Activated naive CD8-positive, alpha-beta T cell treated with anti-CD3 and anti-CD28 coated beads, Interleukin-2, amount 50 U/mL, for 16 hours (primary cell): ENCODE data around the gene SPAG4.

ENCODE experiments used
- DNase-seq: peaks from one replicate; pipeline ENCODE4 v3.0.0-alpha.2; 2020; ENCODE audit warnings: low read depth, low spot score

Gene SPAG4

DNA sequence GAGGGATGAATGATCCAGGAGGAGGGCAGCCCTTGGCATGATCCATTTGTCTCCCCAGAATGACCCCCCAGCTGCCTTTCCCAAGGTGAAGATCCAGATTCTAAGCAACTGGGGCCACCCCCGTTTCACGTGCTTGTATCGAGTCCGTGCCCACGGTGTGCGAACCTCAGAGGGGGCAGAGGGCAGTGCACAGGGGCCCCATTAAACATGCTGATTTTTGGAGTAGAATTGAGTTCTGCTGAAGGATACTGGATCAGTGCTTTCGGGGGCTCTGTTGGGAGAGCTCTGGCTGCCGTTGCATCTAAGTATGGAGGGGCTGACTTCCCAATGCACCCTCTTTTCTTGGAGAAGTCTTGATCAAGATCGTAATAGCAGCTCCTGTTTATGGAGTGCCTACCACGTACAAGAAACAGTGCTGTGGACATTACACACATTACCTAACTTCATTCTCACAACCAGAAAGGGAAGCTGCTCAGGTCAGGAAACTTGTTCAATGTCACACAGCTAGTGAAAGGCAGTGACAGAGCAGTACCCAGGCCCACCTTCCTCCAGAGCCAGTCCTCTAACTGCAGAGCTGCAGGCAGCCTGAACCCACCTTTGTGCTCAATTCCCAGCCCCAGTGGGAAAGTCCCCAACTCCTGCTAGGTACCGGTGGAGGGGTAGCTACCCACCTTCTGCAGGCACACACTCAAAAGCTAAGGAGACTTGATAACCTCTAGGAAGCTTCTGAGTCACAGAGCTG lies 5.4 kb downstream of the SPAG4 start:
- DNase-seq: no peak

DNA sequence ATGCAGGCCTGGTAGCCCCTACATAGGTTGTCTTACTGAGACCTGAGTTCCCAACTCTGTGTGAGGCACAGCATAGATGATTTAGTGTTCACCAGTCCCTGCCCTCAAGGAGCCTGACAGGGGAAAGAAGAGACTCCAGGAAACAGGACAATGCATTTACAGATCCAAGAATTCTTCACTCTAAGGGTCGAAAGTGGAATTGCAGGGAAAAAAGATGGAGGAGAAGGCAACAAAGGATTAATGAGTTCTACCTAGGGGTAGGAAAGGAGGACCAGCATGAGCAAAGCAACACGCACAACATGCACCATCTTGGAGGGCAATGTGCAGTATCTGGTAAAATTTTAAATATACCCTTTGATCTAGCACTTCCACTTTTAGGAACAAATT lies 5.9 kb downstream of the SPAG4 start:
- no peak for DNase-seq

DNA sequence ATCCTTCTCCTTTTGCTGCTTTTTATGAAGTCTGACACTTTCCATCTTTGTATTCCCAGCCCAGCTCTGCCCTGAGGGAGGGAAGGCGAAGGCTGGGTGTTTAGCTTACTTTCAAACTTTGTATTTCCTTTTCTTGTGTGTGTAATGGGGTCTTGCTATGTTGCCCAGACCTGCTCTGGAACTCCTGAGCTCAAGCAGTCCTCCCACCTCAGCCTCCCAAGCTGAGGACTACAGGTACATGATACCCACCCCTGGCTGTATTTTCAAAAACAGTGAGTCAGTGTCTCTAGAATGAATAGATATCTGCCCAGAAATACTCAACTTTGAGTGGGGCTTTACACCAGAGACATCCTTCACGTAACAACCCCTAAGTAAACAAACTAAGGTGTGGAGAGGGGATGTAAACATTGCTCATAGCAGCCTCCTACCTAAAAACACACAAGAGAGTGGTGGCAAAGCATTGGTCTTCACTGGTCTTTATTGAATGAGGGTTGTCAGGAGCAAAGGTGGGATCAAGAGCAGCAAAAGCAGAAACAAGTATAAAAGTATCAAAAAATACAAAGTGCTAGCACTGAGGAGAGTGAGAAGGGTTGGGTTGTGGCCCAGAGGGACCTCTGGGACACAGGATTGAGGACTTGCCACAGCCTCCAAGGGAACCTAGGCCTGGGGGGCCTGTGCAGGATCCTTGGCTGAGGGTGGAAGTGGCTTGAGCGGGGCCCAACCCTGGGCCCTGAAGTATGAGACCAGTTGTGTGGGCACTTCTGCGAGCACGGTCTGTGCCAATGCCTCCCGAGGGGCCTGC lies 10.2 kb downstream of the SPAG4 start:
- DNase-seq: no peak

DNA sequence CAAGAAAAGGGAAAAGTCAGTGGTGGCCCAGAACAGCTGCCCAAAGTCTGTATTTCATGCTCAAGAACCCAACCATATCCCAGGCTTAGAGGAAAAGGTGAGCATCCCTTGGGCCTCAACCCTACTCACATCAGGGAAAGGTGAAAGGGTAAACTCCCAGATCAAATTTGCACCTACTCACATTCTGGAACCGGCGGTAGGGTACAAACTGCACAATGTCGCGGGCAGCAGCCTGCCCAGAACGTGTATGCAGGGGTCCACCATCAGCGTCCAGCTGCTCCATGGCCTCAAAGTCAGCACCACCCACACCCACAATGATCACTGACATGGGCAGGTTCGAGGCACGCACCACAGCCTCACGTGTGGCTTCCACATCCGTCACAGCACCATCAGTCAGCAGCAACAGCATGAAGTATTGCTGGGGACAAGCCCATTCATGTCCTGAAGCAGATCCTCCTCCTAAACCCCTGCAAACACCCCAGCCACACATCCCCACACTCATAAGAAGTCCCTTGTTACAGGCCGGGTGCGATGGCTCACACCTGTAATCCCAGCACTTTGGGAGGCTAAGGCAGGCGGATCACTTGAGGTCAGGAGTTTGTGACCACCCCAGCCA lies 10.9 kb downstream of the SPAG4 start:
- DNase-seq: no peak

DNA sequence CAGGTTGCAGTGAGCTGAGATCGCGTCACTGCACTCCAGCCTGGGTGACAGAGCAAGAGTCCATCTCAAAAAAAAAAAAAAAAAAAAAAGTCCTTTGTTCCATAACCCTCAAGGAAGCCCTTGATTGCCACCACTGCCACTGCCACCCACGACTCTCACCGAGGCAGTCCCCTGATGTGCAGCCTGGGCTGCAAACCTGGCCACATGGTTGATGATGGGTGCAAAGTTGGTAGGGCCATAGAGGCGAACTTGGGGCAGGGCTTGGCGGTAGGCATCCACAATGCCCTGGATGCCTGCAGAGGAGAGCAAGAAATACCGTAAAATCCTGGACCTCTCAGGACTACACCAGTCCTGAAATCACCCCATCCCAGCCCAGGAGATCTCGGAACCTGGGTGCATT lies 11.5 kb downstream of the SPAG4 start:
- DNase-seq: no peak

DNA sequence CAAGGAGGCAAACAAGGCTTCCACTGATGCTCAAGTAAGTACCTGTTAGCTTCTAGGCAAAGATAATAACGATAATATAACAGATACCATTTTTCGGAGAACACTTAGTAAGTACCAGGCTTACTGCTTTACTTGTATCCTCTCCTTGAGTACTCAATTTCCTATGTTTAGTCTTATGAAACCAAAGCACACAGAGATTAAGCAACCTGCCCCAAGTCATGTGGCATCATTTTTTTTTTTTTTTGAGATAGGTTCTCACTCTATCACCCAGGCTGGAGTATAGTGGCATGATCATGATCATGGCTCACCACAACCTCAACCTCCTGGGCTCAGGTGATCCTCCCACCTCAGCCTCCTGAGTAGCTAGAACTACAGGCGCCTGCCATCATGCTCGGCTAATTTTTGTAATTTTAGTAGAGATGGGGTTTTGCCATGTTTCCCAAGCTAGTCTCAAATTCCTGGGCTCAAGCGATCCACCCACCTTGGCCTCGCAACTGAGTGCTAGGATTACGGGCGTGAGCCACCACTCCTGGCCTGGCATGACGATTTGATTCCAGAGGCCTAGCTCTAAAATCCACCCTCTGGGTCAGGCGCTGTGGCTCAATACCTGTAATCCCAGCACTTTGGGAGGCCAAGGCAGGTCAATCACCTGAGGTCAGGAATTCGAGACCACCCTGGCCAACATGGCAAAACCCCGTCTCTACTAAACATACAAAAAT lies 14.0 kb downstream of the SPAG4 start:
- no peak for DNase-seq

DNA sequence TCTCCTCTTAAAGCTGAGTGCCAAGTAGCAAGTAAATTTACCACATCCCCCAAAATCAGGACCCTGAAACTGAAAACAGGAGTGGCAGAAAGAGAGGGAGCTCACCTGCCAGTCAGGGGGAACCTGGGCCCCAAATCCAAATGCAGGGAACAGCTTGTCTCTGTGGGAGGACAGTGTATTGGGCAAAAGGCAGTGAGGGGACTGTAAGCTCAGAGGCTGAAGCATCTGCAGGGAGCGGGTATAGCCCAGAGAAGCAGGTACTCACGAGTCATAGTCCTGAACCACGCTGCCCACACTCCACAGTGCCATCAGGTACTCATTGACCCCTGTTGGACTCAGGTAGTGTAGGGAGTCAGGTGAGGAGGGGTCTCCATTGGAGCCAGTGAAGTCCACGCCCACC lies 15.0 kb downstream of the SPAG4 start:
- no peak for DNase-seq

DNA sequence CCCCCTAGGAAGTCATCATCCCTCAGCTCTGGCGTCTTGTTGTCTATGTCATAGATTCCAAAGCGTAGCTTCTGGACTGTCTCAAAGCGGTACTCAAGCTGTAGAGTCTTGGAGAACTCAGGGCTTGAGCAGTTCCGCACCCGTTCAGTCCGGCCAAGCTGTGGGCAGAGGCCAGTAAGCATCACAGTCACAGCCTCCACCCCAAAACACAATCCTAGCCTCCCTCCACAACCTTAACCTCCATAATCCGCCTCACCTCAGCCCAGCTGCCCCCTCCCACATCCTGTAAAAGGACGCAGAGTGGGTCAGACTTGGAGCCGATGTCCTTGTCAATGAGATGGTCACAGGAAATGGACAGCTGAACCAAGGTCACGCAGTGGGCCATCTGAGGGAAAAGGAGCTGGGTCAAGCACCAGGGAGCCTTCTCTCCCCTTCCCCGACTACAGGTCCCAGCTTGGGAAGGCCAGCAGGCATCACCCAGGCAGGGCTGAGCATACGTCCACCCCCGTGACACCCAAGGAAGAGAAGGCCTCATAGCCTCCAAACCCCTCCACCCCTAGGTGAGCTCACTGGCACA lies 17.0 kb downstream of the SPAG4 start:
- DNase-seq: no peak

DNA sequence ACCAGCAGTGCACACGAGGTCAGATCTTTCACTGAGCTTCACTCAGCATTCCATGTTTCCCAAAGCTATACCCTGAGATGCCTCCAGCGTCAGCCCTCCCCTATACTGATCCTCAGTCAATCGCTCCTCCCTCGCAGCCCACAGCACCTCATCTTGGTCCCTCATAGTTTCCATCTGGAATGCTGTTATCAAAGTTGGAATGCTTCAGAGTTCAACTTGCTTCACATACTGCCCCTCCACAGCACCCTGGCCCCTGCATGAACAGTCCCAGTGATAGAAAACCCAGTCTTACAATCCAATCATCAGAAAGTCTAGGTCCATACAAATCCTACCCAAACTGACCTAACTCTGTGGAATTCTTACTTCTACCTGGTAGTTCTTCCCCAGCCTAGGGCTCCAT lies 20.0 kb downstream of the SPAG4 start:
- no peak for DNase-seq

DNA sequence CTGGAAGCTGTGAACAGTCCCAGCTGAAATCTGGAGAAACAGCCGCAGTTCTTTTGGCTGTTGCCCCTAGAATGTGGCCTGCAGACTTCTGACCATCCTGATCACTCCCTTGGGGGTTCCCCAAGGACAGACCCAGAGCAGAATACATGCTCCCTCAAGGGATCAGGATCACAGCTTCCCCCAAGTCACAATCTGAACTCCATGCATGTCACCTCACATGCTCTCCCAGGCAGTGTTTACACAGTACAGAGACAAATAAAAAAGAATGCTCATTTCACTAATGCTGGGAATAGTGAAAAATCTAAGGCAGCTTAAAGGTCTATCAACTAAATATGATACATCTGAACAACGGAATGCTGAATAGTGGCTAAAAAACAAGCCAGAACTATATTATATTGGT lies 20.5 kb downstream of the SPAG4 start:
- no peak for DNase-seq

DNA sequence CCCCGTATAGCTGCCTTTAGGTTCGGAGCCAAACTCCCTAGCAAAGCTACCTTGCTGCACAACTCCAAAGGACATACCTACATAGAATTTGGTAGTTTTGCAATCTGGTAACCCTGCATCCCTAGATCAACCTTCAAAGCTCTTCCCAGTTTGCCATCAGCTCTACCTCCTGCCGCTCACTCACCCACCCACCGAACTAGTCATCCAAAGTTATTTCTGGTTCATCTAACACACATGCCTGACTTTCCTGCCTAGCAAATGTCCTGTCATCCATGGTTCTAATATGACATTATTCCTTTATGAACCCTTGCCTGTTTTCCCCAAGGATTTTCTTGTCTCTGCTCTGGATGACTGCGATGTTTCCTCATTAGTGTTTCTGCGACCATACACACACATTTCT lies 21.6 kb downstream of the SPAG4 start:
- DNase-seq: no peak

DNA sequence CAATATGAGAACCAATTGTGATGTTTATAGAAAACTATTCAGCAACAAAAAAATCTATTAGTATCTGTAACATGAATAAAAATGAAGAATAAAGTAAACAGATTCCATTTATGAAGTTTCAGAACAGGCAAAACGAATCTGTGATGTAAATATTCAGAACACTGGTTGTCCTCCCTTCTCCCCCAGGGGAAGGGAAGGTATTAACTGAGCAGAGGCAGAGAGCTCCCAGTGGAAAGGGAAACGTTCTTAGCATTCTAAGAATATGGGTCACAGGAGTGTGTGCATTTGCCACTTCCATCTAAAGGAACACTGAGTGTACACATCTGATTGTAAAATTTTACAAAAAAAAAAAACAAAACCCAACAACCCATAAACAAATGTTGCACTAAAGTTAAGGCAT lies 23.1 kb downstream of the SPAG4 start:
- DNase-seq: no peak

DNA sequence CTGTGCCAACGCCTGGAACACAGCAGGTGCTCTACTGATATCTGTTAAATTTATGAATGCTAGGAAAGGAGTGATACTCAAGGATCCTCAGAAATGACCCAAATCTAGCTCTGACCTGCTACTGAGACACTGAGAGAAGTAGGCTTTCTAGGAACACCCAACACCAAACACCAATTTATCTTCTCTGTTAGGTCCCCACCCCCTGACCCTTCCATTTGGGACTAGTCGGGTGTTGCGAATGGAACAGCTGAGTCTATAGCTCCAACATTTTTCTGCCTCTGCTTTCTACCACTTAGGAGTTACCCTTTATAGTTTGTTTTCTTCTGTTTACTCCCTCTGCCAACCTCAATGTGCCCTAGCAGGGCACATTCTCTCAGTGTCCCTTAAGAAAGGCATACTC lies 25.1 kb downstream of the SPAG4 start:
- DNase-seq: no peak

DNA sequence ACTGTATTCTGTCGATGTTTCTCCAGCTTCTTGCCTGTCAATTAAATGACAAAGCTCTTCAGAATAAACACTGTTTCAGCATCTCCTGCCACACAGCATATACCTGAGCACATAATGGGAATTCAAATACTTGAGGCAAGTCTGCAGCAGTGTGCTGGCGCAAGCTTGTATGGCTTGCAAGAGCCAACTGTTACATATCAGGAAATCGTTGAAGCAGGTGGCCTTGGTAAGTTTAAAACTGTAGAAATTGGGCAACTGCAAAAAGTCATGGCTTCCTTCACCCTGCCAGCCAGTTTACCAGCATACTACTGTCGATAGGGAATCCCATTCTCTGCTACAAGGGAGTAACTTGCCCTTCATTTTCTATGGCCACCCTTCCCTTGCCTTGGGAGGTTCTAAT lies 26.1 kb downstream of the SPAG4 start:
- no peak for DNase-seq

DNA sequence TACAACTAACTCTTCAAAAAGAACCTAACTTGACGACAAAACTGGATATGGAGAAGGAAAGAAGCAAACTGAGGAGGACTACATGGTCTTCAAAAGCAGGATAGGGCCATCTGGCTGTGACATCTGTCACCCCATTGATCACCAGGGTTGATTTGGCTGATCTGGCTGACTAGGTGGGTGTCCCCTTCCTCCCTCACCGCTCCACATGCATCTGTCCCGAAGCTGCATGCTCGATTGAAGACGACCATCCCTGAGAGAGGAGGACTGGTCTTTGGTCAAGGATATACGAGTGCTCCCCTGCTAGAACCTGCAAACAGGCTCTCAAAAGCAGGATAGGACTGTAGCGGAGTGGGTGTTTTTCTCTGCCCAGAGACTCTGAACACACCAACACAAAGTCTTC lies 27.4 kb downstream of the SPAG4 start:
- no peak for DNase-seq

DNA sequence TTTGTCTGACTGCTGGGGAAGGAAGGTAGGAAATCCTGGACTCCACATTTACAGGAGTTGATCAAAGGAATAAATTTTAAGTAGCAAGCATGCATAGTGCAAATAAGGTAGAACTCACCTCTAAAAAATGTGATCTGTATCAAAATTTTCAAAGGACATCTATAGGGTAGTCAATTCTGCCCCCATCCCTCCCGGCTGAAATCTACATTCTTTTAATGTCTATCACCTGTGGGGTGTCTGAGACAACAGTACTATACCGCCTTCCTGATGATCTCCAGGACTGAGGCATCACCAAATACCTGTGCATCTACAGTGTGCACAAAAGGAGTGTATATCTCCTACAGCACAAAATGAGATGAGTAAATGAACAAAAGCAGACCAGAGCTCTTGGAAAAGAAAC lies 29.2 kb downstream of the SPAG4 start:
- DNase-seq: no peak

DNA sequence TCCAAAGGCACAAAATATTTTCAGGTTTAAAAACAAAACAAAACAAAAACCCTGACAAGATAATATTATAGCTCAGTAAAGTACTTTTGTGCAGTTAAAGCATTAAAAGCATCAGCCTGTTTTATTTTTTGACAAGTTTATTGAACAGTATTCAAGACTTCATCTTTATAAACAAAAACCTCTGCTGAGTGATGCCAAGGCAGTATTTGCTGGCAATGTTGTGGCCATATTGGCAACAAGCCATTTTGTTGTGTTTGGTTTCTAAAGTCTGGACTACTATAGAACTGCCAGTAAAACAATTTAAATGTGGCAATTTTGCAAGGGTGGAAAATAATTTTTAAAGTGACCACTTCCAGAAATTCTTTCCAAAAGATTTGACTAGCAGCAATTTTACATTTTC lies 33.2 kb downstream of the SPAG4 start:
- no peak for DNase-seq

DNA sequence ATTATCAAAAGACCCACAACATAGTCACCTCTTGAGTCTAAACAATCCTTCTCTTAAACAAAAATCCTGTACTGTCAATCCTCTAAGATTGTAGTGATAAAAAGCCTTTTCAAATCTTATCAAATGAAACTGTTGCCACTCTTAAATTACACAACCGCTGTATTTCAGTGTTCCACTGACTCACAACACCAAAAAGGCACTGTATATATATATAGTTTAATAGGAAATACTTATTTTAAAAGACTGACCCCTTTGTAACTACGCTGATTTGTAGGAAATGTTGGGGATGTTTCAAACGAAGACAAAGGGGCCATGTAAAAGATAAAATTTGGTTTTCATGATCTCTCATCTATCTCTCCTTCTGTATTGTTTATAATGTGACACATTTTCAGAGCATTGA lies 35.0 kb downstream of the SPAG4 start:
- DNase-seq: no peak

DNA sequence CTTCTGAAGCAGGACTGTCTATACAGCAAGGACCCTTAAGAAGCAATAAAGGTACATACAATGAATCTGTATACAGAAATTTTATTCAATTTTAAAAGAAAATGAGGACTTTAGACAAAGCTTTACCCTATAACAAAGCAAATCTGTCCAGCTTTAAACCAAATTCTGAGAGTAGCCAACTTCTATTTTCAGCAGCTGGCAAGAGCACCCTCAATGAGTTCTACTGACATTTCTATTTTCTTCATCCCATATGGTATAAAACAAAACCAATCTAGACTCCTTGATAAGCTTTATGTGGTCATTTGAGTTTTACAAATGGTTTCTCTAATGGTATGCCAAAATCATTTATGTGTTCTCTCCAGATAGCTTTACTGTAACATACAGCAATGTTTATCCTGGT lies 36.3 kb downstream of the SPAG4 start:
- DNase-seq: no peak

DNA sequence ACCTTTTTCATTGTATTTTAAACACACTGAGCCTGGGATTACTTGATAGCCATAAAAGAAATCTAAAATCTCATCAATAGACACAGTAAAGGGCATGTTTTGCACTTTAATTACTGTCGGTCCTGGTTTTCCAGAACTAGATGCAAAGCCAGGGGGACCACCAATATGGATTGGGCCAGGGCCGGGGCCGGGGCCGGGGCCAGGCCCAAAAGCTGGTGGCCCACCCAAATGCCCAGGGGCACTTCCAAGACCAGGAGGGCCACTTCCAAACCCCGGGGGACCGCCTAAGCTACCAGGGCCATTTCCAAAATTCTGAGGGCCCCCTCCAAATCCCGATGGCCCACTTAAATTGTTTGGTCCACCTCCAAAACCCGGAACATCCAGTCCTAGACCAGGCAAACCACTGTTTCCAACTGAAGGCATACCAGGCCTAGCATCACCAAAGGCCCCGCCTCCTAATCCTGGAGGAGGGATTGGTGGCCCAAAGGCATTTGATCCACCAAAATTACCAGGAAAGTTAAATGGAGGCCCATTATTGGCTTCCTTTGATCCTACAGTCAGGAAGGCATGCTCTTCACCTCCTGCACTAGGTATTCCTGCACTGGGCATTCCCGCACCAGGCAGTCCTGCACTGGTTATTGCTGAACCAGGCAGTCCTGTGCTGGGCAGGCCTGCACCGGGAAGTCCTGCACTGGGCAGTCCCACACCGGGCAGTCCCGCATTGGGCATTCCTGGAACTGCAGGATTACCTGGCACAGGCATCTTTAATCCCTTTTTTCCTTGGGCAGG lies 37.2 kb downstream of the SPAG4 start:
- no peak for DNase-seq

DNA sequence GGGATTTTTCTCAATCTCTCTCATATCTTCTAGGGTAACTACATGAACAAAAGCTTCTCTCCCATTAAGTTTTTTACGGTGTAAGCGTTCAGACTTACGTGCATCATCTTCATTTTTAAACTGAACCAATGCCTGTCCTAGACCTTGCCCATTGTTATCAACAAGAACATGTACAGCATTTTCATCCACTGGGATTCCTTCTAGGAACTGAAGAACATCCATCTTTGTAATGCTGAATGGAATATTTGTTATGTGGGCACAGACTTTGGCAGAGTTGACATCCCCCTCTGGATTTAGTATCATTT lies 37.8 kb downstream of the SPAG4 start:
- DNase-seq: no peak
